K562 (cell line): ENCODE data around the gene MKS1. TPM values are rescaled to one million over a fixed set of nuclear protein-coding genes. Genes with fewer than 3 reads are reported as not detected.

ENCODE experiments used
- ATAC-seq: fragments of 200-7000 bp; cut with Tn5 transposase; 3 replicates; pipeline ENCODE4 v1.9.1; 2020; ENCODE audit warnings: moderate library complexity
- BruUV-seq: library from RNA; stranded (reverse); fragments of 400-500 nt; replicated peaks from 2 replicates; lab custom pipeline; 2021; lab: Mats Ljungman, UMichigan
- CTCF ChIA-PET: fragments of 300-600 bp; formaldehyde crosslinking; extraction: SDS; loops from one replicate; lab custom pipeline; 2021; ENCODE audit warnings: low intra/inter-chr PET ratio; lab: Yijun Ruan, JAX
- POLR2A ChIA-PET: fragments of 300-600, 350-650 bp; sonication (Branson Sonifier 250); formaldehyde crosslinking; extraction: SDS; loops from one replicate; lab custom pipeline; 2021; ENCODE audit warnings: antibody characterized with exemption, inconsistent platforms; lab: Yijun Ruan, JAX
- DNase-seq, 4 experiments: peaks; one replicate each; pipeline versions ENCODE4 v3.0.0 to v3.0.0-alpha.2; 2011 to 2018; ENCODE audit warnings: low spot score in 3 of 4, mixed read lengths in 3 of 4; ENCODE audit errors: extremely low read depth in 1 of 4
- FAIRE-seq: peaks from 2 replicates; lab custom pipeline; 2011; peaks lifted over from hg19 to GRCh38; lab: Jason Lieb, UNC
- H2AFZ ChIP-seq: 2 replicates; pipeline ENCODE4 v1.6.0; 2011; ENCODE audit warnings: low read depth, low read length, control low read depth, inconsistent platforms
- H3K27ac ChIP-seq: fragments of 200-600 bp; 3 replicates; pipeline ENCODE4 v1.8.0; 2011; ENCODE audit warnings: low read depth, mild to moderate bottlenecking, control low read depth, inconsistent platforms, low read length, moderate library complexity, mixed read lengths; ENCODE audit errors: extremely low read depth
- H3K27me3 ChIP-seq, 2 experiments: fragments of 300-600 bp in 1 of 2; 2 replicates in 1 of 2; 3 replicates in 1 of 2; pipeline versions ENCODE4 v1.6.0 to v1.8.0; 2011; ENCODE audit warnings: inconsistent platforms in 2 of 2, low read length in 2 of 2, mild to moderate bottlenecking in 1 of 2, mixed read lengths in 1 of 2, moderate library complexity in 1 of 2; ENCODE audit not compliant: control insufficient read depth in 2 of 2, insufficient read depth in 2 of 2
- H3K36me3 ChIP-seq: fragments of 300-600 bp; 3 replicates; pipeline ENCODE4 v1.8.0; 2011; ENCODE audit warnings: mild to moderate bottlenecking, low read length, inconsistent platforms; ENCODE audit not compliant: control insufficient read depth, insufficient read depth
- H3K4me1 ChIP-seq, 2 experiments: fragments of 200-600 bp in 1 of 2; replicated peaks in 1 of 2; 2 replicates in 1 of 2; 3 replicates in 1 of 2; pipeline versions ENCODE4 v1.5.1 to v1.8.0; 2011; ENCODE audit warnings: inconsistent platforms in 2 of 2, low read length in 2 of 2, mild to moderate bottlenecking in 1 of 2, mixed read lengths in 1 of 2, moderate library complexity in 1 of 2; ENCODE audit not compliant: control insufficient read depth in 2 of 2, insufficient read depth in 2 of 2
- H3K4me2 ChIP-seq: 2 replicates; pipeline ENCODE4 v1.6.1; 2011; ENCODE audit warnings: low read length, control low read depth, inconsistent platforms, mixed read lengths; ENCODE audit not compliant: insufficient read depth
- H3K4me3 ChIP-seq: fragments of 200-600 bp; sonication (generic), shearing (Covaris generic); 2 replicates; pipeline ENCODE4 v1.5.1; 2016; ENCODE audit warnings: control low read depth, inconsistent platforms
- H3K79me2 ChIP-seq: fragments of 200-600 bp; 3 replicates; pipeline ENCODE4 v1.8.0; 2011; ENCODE audit warnings: low read length, inconsistent platforms; ENCODE audit not compliant: control insufficient read depth, insufficient read depth
- H3K9ac ChIP-seq, 2 experiments: 2 replicates each; pipeline versions ENCODE4 v1.6.0 to v1.6.1; 2011; ENCODE audit warnings: low read depth in 2 of 2, low read length in 2 of 2, control low read depth in 1 of 2, inconsistent platforms in 1 of 2, mild to moderate bottlenecking in 1 of 2, mixed read lengths in 1 of 2; ENCODE audit not compliant: insufficient read depth in 1 of 2
- H3K9me1 ChIP-seq: one replicate; pipeline ENCODE4 v1.6.0; 2011; ENCODE audit warnings: inconsistent platforms, mild to moderate bottlenecking, low read length, moderate library complexity; ENCODE audit not compliant: control insufficient read depth, insufficient read depth
- H3K9me3 ChIP-seq: replicated peaks from 2 replicates; pipeline ENCODE4 v1.5.1; 2011; ENCODE audit warnings: low read depth, low read length, inconsistent platforms; ENCODE audit not compliant: control insufficient read depth, insufficient read depth
- H4K20me1 ChIP-seq: replicated peaks from 2 replicates; pipeline ENCODE4 v1.6.1; 2011; ENCODE audit warnings: low read length, inconsistent platforms, mixed read lengths; ENCODE audit not compliant: control insufficient read depth, insufficient read depth
- CHD2 ChIP-seq: IDR thresholded peaks from 2 replicates; pipeline ENCODE4 v1.6.1; 2011; ENCODE audit warnings: low read depth, low read length
- DMBX1 ChIP-seq: fragments of 250-450 bp; sonication (Bioruptor Pico); IDR thresholded peaks from 2 replicates; pipeline ENCODE4 v1.8.0; 2022; ENCODE audit warnings: inconsistent platforms, mild to moderate bottlenecking, moderate library complexity, borderline replicate concordance
- ETS2 ChIP-seq: IDR thresholded peaks from 2 replicates; pipeline ENCODE4 v1.6.1; 2016; ENCODE audit warnings: borderline replicate concordance, missing genetic modification characterization, mild to moderate bottlenecking, moderate library complexity, missing compliant biosample characterization; ENCODE audit not compliant: poor library complexity, severe bottlenecking
- FOXM1 ChIP-seq, 2 experiments: fragments of 450-650 bp in 1 of 2; sonication (generic) in 1 of 2; formaldehyde crosslinking in 1 of 2; IDR thresholded peaks; 2 replicates each; pipeline versions ENCODE4 v1.6.1 to v1.9.0; 2017 to 2022; ENCODE audit warnings: low read depth in 2 of 2, mild to moderate bottlenecking in 2 of 2, missing genetic modification reagents in 1 of 2, moderate library complexity in 1 of 2
- HNRNPUL1 ChIP-seq: fragments of 200-400 bp; formaldehyde crosslinking; IDR thresholded peaks from 2 replicates; pipeline ENCODE4 v1.6.1; 2017; ENCODE audit warnings: low read length
- HOXB6 ChIP-seq: fragments of 250-450 bp; sonication (Bioruptor Pico); IDR thresholded peaks from 2 replicates; pipeline ENCODE4 v1.5.1; 2022; ENCODE audit warnings: mild to moderate bottlenecking, borderline replicate concordance
- LCOR ChIP-seq: sonication (generic); formaldehyde crosslinking; IDR thresholded peaks from 2 replicates; pipeline ENCODE4 v1.8.0; 2022; ENCODE audit warnings: mild to moderate bottlenecking, missing genetic modification reagents
- NFXL1 ChIP-seq: fragments of 450-650 bp; formaldehyde crosslinking; IDR thresholded peaks from 2 replicates; pipeline ENCODE4 v1.4.0; 2021; ENCODE audit warnings: mild to moderate bottlenecking
- NR2C2 ChIP-seq, 2 experiments: fragments of 200-800 bp in 1 of 2; sonication (Bioruptor generic) in 1 of 2; sonication (generic) in 1 of 2; formaldehyde crosslinking in 1 of 2; IDR thresholded peaks; 2 replicates each; pipeline versions ENCODE4 v1.6.1 to v1.8.0; 2016 to 2022; ENCODE audit warnings: mild to moderate bottlenecking in 1 of 2, missing compliant biosample characterization in 1 of 2, missing genetic modification characterization in 1 of 2, missing genetic modification reagents in 1 of 2
- POLR3A ChIP-seq: IDR thresholded peaks from 2 replicates; pipeline ENCODE4 v1.6.1; 2011; ENCODE audit warnings: borderline replicate concordance, mild to moderate bottlenecking, moderate library complexity; ENCODE audit not compliant: insufficient read length, insufficient read depth; ENCODE audit errors: extremely low read depth
- RBBP5 ChIP-seq: fragments of 200-600 bp; sonication (generic); IDR thresholded peaks from 2 replicates; pipeline ENCODE4 v1.6.1; 2012; ENCODE audit warnings: borderline replicate concordance, mild to moderate bottlenecking, low read length, control low read depth, inconsistent platforms; ENCODE audit not compliant: insufficient read depth, poor library complexity, severe bottlenecking
- RBM34 ChIP-seq: fragments of 200-400 bp; formaldehyde crosslinking; IDR thresholded peaks from 2 replicates; pipeline ENCODE4 v1.6.1; 2018; ENCODE audit warnings: low read length, borderline replicate concordance; ENCODE audit not compliant: insufficient read depth
- RFX5 ChIP-seq: IDR thresholded peaks from 2 replicates; pipeline ENCODE4 v1.6.1; 2011; ENCODE audit warnings: low read depth, mild to moderate bottlenecking, improper control_type of control experiment, low read length
- SRSF7 ChIP-seq: fragments of 200-400 bp; formaldehyde crosslinking; optimal IDR thresholded peaks from 2 replicates; pipeline ENCODE3; 2017; ENCODE audit warnings: mild to moderate bottlenecking, low read depth, low read length
- STAG1 ChIP-seq: sonication (generic); formaldehyde crosslinking; IDR thresholded peaks from 2 replicates; pipeline ENCODE4 v1.5.0; 2020; ENCODE audit warnings: missing genetic modification reagents, borderline replicate concordance
- USF1 ChIP-seq: sonication (generic); formaldehyde crosslinking; IDR thresholded peaks from 2 replicates; pipeline ENCODE4 v1.9.0; 2022; ENCODE audit warnings: mild to moderate bottlenecking, missing genetic modification reagents
- ZNF23 ChIP-seq: fragments of 250-450 bp; sonication (Bioruptor Pico); IDR thresholded peaks from 2 replicates; pipeline ENCODE4 v1.4.0; 2020; ENCODE audit warnings: mild to moderate bottlenecking
- ZNF395 ChIP-seq: fragments of 200-800 bp; sonication (Bioruptor generic); IDR thresholded peaks from 2 replicates; pipeline ENCODE4 v1.6.1; 2017; ENCODE audit warnings: missing genetic modification characterization, missing compliant biosample characterization
- ZNF707 ChIP-seq: fragments of 250-450 bp; sonication (Bioruptor Pico); conservative IDR thresholded peaks from 2 replicates; pipeline ENCODE4 v1.8.0; 2022; ENCODE audit warnings: inconsistent platforms, mild to moderate bottlenecking, moderate library complexity
- WGBS: fragments of 100-300 bp; shearing (Covaris generic); methylation state at CpG from one replicate; pipeline ENCODE4 v1.1.6; 2016; ENCODE audit warnings: low coverage, mixed read lengths; ENCODE audit not compliant: insufficient coverage; ENCODE audit errors: missing lambda C conversion rate; 5-methylcytosine and 5-hydroxymethylcytosine counted together
- in situ Hi-C: fragments of 300-500 bp; cut with MboI; formaldehyde crosslinking; loops from 4 replicates; pipeline ENCODE4 v1.15.0; 2018; ENCODE audit warnings: inconsistent platforms, mixed read lengths
- intact Hi-C: fragments of 100-400 bp; cut with micrococcal nuclease; formaldehyde crosslinking; loops from 2 replicates; pipeline ENCODE4 v1.14.2; 2022
- polyA plus RNA-seq, 8 experiments: library from polyadenylated mRNA; depleted of rRNA in 4 of 8; stranded (reverse) in 5 of 8; unstranded in 3 of 8; fragments of >200 nt; fragmentation: Nextera tagmentation in 2 of 8; fragmentation: Illumina TruSeq in 1 of 8; extraction: Ambion mirVana in 2 of 8; extraction: Trizol in 1 of 8; gene quantifications; 2 replicates each; pipeline versions ENCODE4 v1.2.1 to v1.2.3, GENCODE V29; 2011 to 2014; ENCODE audit warnings: inconsistent platforms in 1 of 8, missing spikeins in 1 of 8
- total RNA-seq, 7 experiments: library from RNA; depleted of rRNA in 6 of 7; stranded (reverse); fragments of >200 nt in 6 of 7; fragmentation: Illumina TruSeq in 2 of 7; extraction: Trizol in 2 of 7; gene quantifications; 2 replicates each; pipeline versions ENCODE4 v1.2.1 to v1.2.3, GENCODE V29; 2011 to 2021; ENCODE audit warnings: low replicate concordance in 1 of 7

Gene MKS1
- total and polyA plus RNA-seq, 9 of the 15 experiments (the other 6 are each of a cell fraction or from before 2014, with no cell fraction given) = 16.3 to 31.0 (median 25.9) TPM

GRCh38 chr17:58207451-58207850 lies 11.6 kb downstream of the MKS1 start:
- no TSS peak for BruUV-seq
- ATAC-seq = no peak

GRCh38 chr17:58205936-58206335 lies 13.1 kb downstream of the MKS1 start:
- WGBS = 85% methylated on average over 11 of the region's 11 CpGs
- Histone ChIP-seq H3K27ac (no peak overlapping the region), H3K9me3 (no peaks in the 10 kb centered on the region), H3K36me3 (peaks cover 37% of the 10 kb centered on the region; the same call in 2 of the 3 replicates), H3K4me3 (no peak overlapping the region), H3K4me1 (no peaks in the 10 kb centered on the region), H3K9ac (no peak overlapping the region), H3K27me3 (no peaks in the 10 kb centered on the region), H4K20me1 (no peaks in the 10 kb centered on the region), H3K9me1 (no peaks in the 10 kb centered on the region), H3K4me2 (no peak overlapping the region), H2AFZ (no peak overlapping the region), H3K79me2 (no peaks in the 10 kb centered on the region)
- ChIA-PET CTCF (no interaction called here), POLR2A (interaction anchor here (1.2 kb wide), 1 partner anchor 9 kb away, joined by 3 read pairs; no protein-coding TSS in a partner anchor)
- intact Hi-C loops (no loop called here), in situ Hi-C loops (no loop called here)
- no TSS peak for BruUV-seq
- DNase-seq (no peak), FAIRE-seq (no peak), ATAC-seq (no peak)
- TF ChIP-seq RFX5 = no peak
- no peak for TF ChIP-seq USF1
- no peak for TF ChIP-seq DMBX1
- no peak for TF ChIP-seq ZNF395 (CRISPR knock-in tag)
- no peak for TF ChIP-seq STAG1 (CRISPR knock-in tag)
- TF ChIP-seq HOXB6 (CRISPR knock-in tag) = no peak
- TF ChIP-seq ZNF23 (CRISPR knock-in tag) = no peak
- TF ChIP-seq ETS2 = no peak
- no peak for TF ChIP-seq LCOR (CRISPR knock-in tag)

More at GRCh38 chr17:58207451-58207850, 11.6 kb downstream of the MKS1 start:
- ChIA-PET POLR2A (no interaction called here), CTCF (no interaction called here)
- no peak overlapping the region for H3K4me2 ChIP-seq
- H3K4me3 ChIP-seq = no peak overlapping the region
- in situ Hi-C loops = no loop called here
- no peak for FAIRE-seq
- H3K4me1 ChIP-seq = no peaks in the 10 kb centered on the region
- no peaks in the 10 kb centered on the region for H3K9me1 ChIP-seq
- H3K9me3 ChIP-seq = no peaks in the 10 kb centered on the region
- WGBS = 83% methylated on average over 3 of the region's 3 CpGs
- no peak overlapping the region for H3K9ac ChIP-seq
- intact Hi-C loops = no loop called here
- H3K27ac ChIP-seq = no peak overlapping the region
- no peaks in the 10 kb centered on the region for H3K27me3 ChIP-seq
- DNase-seq = no peak
- H4K20me1 ChIP-seq = no peaks in the 10 kb centered on the region
- no peak overlapping the region for H2AFZ ChIP-seq
- H3K79me2 ChIP-seq = no peaks in the 10 kb centered on the region
- peaks cover 46% of the 10 kb centered on the region; the same call in 2 of the 3 replicates for H3K36me3 ChIP-seq
- TF ChIP-seq HNRNPUL1 (no peak), RBM34 (no peak), ZNF707 (CRISPR knock-in tag) (no peak), RBBP5 (no peak), FOXM1 (IDR thresholded peaks at IDR 0.05; ENCODE audit: low read depth) (no peak), FOXM1 (CRISPR knock-in tag; IDR thresholded peaks at IDR 0.05; ENCODE audit: low read depth) (no peak), CHD2 (no peak), POLR3A (no peak), NR2C2 (CRISPR knock-in tag; IDR thresholded peaks at IDR 0.05) (no peak), NR2C2 (tag; IDR thresholded peaks at IDR 0.05) (no peak), SRSF7 (no peak), NFXL1 (no peak)
